ENCODE results near the gene PGAP3. TPM values are rescaled to one million over a fixed set of nuclear protein-coding genes. Genes with fewer than 3 reads are reported as not detected.

Gene PGAP3
- total RNA-seq, 1 donor from 2014 or later, result 10.7 TPM

DNA sequence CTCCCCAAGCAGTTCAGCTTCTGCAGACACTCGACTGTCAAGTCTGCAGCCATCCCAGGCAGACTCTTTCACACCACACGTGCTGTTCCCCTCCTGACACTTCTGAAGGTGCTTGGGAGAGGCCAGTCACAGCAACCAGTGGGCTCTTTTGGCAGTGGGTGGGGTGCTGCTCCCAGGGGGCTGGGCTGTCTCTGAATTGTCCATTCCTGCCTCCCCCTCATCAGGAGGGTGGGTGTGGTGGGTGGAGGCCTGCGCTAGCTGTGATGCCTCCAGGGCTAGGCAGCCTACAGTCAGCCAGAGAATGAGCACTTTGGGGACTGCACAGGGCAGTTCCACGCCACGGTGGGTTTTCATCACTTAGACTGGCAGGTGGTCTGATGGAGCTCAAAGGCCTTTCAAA is 40.6 kb downstream of the PGAP3 start:
- no peak for DNase-seq
- no peak overlapping the region for H3K4me3 ChIP-seq
- H3K27me3 ChIP-seq (ENCODE audit: low read depth), result no peaks in the 10 kb centered on the region
- H3K9me3 ChIP-seq (replicated peaks), result no peaks in the 10 kb centered on the region
- TF ChIP-seq, protein P1, sequence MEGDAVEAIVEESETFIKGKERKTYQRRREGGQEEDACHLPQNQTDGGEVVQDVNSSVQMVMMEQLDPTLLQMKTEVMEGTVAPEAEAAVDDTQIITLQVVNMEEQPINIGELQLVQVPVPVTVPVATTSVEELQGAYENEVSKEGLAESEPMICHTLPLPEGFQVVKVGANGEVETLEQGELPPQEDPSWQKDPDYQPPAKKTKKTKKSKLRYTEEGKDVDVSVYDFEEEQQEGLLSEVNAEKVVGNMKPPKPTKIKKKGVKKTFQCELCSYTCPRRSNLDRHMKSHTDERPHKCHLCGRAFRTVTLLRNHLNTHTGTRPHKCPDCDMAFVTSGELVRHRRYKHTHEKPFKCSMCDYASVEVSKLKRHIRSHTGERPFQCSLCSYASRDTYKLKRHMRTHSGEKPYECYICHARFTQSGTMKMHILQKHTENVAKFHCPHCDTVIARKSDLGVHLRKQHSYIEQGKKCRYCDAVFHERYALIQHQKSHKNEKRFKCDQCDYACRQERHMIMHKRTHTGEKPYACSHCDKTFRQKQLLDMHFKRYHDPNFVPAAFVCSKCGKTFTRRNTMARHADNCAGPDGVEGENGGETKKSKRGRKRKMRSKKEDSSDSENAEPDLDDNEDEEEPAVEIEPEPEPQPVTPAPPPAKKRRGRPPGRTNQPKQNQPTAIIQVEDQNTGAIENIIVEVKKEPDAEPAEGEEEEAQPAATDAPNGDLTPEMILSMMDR (IDR thresholded peaks at IDR 0.05; ENCODE audit: borderline replicate concordance), result no peak
- H3K36me3 ChIP-seq, result no peaks in the 10 kb centered on the region
- no peak overlapping the region for H3K27ac ChIP-seq (replicated peaks)
- H3K4me1 ChIP-seq, result peaks cover 48% of the 10 kb centered on the region
- intact Hi-C loops (cut with micrococcal nuclease), result no loop called here

DNA sequence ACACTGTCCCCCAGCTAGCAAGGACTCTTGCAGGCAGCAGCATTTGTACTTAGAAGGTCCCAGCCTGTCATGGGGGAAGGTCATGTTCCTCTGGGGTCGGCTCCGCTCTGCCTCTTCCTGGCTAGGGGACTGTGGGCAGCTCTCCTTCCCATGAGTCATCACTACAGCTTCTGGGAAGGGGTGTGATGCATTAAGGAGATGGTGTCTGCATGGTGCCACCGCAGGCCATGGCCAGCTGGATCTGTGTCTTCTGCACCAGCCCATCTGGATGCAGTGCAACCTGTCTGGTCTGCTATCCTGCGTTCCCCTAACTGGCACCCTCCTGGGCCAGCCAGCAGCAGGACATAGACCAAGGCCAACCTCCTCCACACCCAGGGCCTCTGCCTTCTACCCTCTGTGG is 44.6 kb downstream of the PGAP3 start:
- TF ChIP-seq, protein P1 (IDR thresholded peaks at IDR 0.05; ENCODE audit: borderline replicate concordance), result no peak
- DNase-seq, result no peak
- no peaks in the 10 kb centered on the region for H3K36me3 ChIP-seq

DNA sequence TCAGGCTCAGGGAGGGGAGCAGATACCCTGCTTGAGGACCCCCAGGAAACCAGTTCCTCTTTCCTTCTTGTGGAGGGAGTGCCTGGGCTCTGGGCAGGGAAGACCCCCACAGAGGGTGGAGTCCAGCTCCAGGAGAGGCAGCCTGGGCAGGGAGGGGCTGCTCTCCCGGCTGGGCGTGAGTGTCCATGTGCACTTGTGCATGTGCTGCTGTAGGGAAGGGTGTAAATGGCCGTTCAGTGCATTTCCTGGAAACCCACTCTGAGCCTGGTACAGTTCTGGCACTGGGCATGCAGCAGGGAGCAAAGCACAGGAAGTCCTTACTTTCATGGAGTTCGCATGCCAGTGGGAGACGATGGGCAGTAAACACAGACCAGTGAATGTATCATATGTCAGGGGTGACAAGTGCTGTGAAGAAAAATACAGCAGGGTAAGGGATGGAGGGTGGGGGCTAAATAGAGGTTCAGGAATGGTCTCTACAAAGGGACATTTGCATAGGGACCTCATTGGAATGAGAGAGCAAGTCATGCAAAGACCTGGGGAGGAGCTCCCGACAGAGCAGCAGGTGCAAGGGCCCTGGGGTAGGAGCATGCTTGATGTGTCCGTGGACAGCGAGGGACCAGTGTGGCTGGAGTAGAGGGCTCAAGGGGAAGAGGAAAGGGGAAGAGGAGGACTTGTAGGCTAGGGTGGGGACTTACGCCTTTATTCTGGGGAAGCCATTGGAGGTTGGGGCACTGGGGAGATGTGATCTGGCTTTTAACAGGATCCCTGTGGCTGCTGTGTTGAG is 45.4 kb downstream of the PGAP3 start:
- intact Hi-C loops (cut with micrococcal nuclease), result no loop called here
- H3K27me3 ChIP-seq (ENCODE audit: low read depth), result no peaks in the 10 kb centered on the region
- peaks cover 87% of the 10 kb centered on the region for H3K4me1 ChIP-seq
- H3K27ac ChIP-seq (replicated peaks), result no peak overlapping the region
- H3K36me3 ChIP-seq, result no peaks in the 10 kb centered on the region
- TF ChIP-seq, protein P1 (IDR thresholded peaks at IDR 0.05; ENCODE audit: borderline replicate concordance), result no peak
- H3K4me3 ChIP-seq, result no peak overlapping the region
- no peaks in the 10 kb centered on the region for H3K9me3 ChIP-seq (replicated peaks)
- DNase-seq, result no peak

More for the DNA sequence above, 44.6 kb downstream of the PGAP3 start:
- Histone ChIP-seq H3K4me1 (peaks cover 79% of the 10 kb centered on the region), H3K27ac (replicated peaks) (no peak overlapping the region), H3K9me3 (replicated peaks) (no peaks in the 10 kb centered on the region), H3K27me3 (ENCODE audit: low read depth) (no peaks in the 10 kb centered on the region), H3K4me3 (no peak overlapping the region)
- intact Hi-C loops (cut with micrococcal nuclease), result no loop called here

GRCh38 chr17:39641883-39642282 is 46.0 kb downstream of the PGAP3 start:
- DNase-seq, result no peak
- TF ChIP-seq, protein P1 (IDR thresholded peaks at IDR 0.05; ENCODE audit: borderline replicate concordance), result no peak
- Histone ChIP-seq H3K4me3 (no peak overlapping the region), H3K27me3 (ENCODE audit: low read depth) (no peaks in the 10 kb centered on the region), H3K36me3 (no peaks in the 10 kb centered on the region), H3K9me3 (replicated peaks) (no peaks in the 10 kb centered on the region), H3K4me1 (peaks cover 90% of the 10 kb centered on the region), H3K27ac (replicated peaks) (no peak overlapping the region)
- intact Hi-C loops (cut with micrococcal nuclease), result no loop called here

DNA sequence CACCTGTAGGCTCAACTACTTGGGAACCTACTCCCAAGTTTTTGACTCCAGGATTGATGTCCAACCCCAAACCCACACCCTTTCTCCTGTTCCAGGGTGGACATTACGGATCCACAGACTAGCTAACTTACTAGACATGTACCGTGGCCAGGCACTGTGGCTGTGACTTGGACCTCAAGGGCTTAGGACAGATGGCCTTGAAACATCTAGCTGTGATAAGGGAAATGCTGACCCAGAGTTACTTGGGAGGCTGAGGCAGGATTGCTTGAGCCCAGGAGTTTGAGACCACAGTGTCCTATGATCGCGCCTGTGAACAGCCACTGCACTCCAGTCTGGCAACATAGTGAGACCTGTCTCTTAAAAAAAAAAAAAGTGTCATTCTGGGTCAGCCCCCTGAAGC is 46.8 kb downstream of the PGAP3 start:
- H3K27me3 ChIP-seq (ENCODE audit: low read depth), result no peaks in the 10 kb centered on the region
- H3K4me1 ChIP-seq, result peaks cover 89% of the 10 kb centered on the region
- no peaks in the 10 kb centered on the region for H3K36me3 ChIP-seq
- TF ChIP-seq, protein P1 (IDR thresholded peaks at IDR 0.05; ENCODE audit: borderline replicate concordance), result no peak
- DNase-seq, result no peak
- H3K9me3 ChIP-seq (replicated peaks), result no peaks in the 10 kb centered on the region
- H3K4me3 ChIP-seq, result no peak overlapping the region
- intact Hi-C loops (cut with micrococcal nuclease), result no loop called here
- H3K27ac ChIP-seq (replicated peaks), result no peak overlapping the region
